Stimulated activated naive B cell treated with anti-CD40 and anti-IgM and Interleukin-4, amounts not matched to agents 10 μg/mL and 1 μg/mL and 100 μg/mL, for 72 hours (primary cell): ENCODE results near the gene SNRNP200.
A peak's percentile ranks its signal among the peaks of the same experiment; 100 is the strongest.

ENCODE experiments used
- ATAC-seq, 2 donors: fragments of 150-1000 bp; cut with Tn5 transposase; replicated peaks; 2 replicates each; pipeline ENCODE4 v1.10.0; 2021; ENCODE audit warnings: moderate library complexity in 1 of 2
- DNase-seq: peaks from one replicate; pipeline ENCODE4 v3.0.0; 2021
- H3K27ac Mint-ChIP-seq: one replicate; pipeline ENCODE4 v1.8.0; 2022; ENCODE audit warnings: mild to moderate bottlenecking, mixed read lengths
- H3K27me3 Mint-ChIP-seq, 2 donors: one replicate each; pipeline ENCODE4 v1.8.0; 2022; ENCODE audit warnings: mixed read lengths in 2 of 2
- H3K36me3 Mint-ChIP-seq, 2 donors: one replicate each; pipeline ENCODE4 v1.8.0; 2022; ENCODE audit warnings: mixed read lengths in 2 of 2, mild to moderate bottlenecking in 1 of 2
- H3K4me1 Mint-ChIP-seq, 2 donors: one replicate each; pipeline ENCODE4 v1.8.0; 2022; ENCODE audit warnings: mixed read lengths in 2 of 2, mild to moderate bottlenecking in 1 of 2
- H3K4me3 Mint-ChIP-seq, 2 donors: one replicate each; pipeline ENCODE4 v1.8.0; 2022; ENCODE audit warnings: mild to moderate bottlenecking in 2 of 2, mixed read lengths in 2 of 2, moderate library complexity in 1 of 2
- H3K9me3 Mint-ChIP-seq, 2 donors: one replicate each; pipeline ENCODE4 v1.8.0; 2022; ENCODE audit warnings: mixed read lengths in 2 of 2, mild to moderate bottlenecking in 1 of 2

Gene SNRNP200

DNA sequence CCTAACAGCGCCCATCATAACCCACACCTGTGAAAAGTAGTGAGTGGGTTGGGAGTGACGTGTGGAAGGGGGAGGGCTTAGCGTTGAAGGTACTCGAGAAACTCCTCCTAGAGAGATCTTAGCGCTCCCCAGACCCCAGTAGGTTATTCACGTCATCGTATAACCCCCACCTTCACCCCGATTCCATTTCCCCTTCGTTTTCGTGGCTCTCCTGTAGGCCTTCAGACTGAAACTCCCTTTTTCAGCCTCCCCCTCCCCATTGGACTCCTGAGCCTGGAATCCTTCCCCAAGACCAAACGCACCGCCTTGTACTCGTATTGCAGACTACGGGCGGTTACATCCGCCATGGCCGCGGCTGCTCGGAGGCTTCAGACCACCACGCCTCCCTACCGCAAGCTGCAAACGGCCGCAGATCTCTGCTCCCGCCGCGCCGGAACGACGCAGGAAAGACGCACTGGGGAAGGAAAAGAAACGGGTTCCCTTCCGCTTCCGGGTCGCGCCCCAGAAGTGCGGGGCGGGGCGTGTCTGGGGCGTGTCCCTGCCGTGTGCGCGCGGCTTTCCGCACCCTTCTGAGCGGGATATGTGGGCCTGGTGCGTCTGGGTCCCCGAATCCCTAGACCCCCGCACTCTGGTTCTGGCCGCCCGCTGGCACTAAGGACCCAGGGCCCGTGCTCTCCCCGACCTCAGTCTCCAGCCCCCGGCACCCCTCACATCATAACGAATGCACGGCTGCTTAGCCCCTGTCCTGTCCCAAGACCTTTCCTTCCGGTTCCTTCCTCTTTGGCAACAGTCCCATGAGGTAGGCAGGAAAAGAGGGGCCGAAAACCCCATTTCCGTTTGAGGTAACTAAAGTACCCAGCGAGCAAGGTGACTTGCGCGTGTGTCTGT is at the start of gene SNRNP200:
Gene SNRNP200 (minus strand): TSS at position 456 of the 888 bp plus-strand sequence. CDS start 109 bp downstream, at position 347.
- Mint-ChIP-seq H3K27ac (peak within 1 kb of the TSS; percentile 100), H3K4me1 (peaks cover 24 to 46% of the 10 kb centered on the region in 2 donors), H3K9me3 (no peaks in the 10 kb centered on the region), H3K4me3 (peak within 1 kb of the TSS; percentile 97 to 100), H3K27me3 (no peaks in the 10 kb centered on the region), H3K36me3 (peaks cover 36 to 40% of the 10 kb centered on the region in 2 donors)
- ATAC-seq (peak; percentile 97 to 99), DNase-seq (peak; percentile 84)

- Mint-ChIP-seq H3K27ac (no peak overlapping the region), H3K4me1 (no peaks in the 10 kb centered on the region), H3K27me3 (no peaks in the 10 kb centered on the region), H3K36me3 (peaks cover 2 to 3% of the 10 kb centered on the region in 2 donors), H3K9me3 (no peaks in the 10 kb centered on the region), H3K4me3 (no peak overlapping the region)
- no peak for ATAC-seq
- DNase-seq, result no peak
Measured at GRCh38 chr2:96354492-96354891, 49.1 kb upstream of the SNRNP200 start.

- Mint-ChIP-seq H3K9me3 (no peaks in the 10 kb centered on the region), H3K4me3 (no peak overlapping the region), H3K4me1 (no peaks in the 10 kb centered on the region), H3K36me3 (peaks cover 2 to 3% of the 10 kb centered on the region in 2 donors), H3K27ac (no peak overlapping the region), H3K27me3 (no peaks in the 10 kb centered on the region)
- ATAC-seq, result no peak
- DNase-seq, result no peak
Measured at GRCh38 chr2:96353606-96354101, 48.3 kb upstream of the SNRNP200 start.

GRCh38 chr2:96353032-96353561 is 47.8 kb upstream of the SNRNP200 start:
- Mint-ChIP-seq H3K9me3 (no peaks in the 10 kb centered on the region), H3K27me3 (no peaks in the 10 kb centered on the region), H3K4me3 (no peak overlapping the region), H3K4me1 (no peaks in the 10 kb centered on the region), H3K27ac (no peak overlapping the region), H3K36me3 (peaks cover 2 to 3% of the 10 kb centered on the region in 2 donors)
- ATAC-seq, result no peak
- DNase-seq, result no peak

- ATAC-seq (no peak), DNase-seq (no peak)
- no peaks in the 10 kb centered on the region for H3K27me3 Mint-ChIP-seq
- no peaks in the 10 kb centered on the region for H3K9me3 Mint-ChIP-seq
- no peak overlapping the region for H3K4me3 Mint-ChIP-seq
- H3K36me3 Mint-ChIP-seq, result peaks cover 2 to 3% of the 10 kb centered on the region in 2 donors
- H3K27ac Mint-ChIP-seq, result no peak overlapping the region
- peaks cover 0 to 2% of the 10 kb centered on the region in 2 donors for H3K4me1 Mint-ChIP-seq
Measured at GRCh38 chr2:96347395-96347794, 42.0 kb upstream of the SNRNP200 start.

- ATAC-seq (no peak), DNase-seq (no peak)
- Mint-ChIP-seq H3K36me3 (peaks cover 2 to 3% of the 10 kb centered on the region in 2 donors), H3K27me3 (no peaks in the 10 kb centered on the region), H3K4me1 (peaks cover 0 to 2% of the 10 kb centered on the region in 2 donors), H3K27ac (no peak overlapping the region), H3K9me3 (no peaks in the 10 kb centered on the region), H3K4me3 (no peak overlapping the region)
Measured at GRCh38 chr2:96345868-96346462, 40.6 kb upstream of the SNRNP200 start.

DNA sequence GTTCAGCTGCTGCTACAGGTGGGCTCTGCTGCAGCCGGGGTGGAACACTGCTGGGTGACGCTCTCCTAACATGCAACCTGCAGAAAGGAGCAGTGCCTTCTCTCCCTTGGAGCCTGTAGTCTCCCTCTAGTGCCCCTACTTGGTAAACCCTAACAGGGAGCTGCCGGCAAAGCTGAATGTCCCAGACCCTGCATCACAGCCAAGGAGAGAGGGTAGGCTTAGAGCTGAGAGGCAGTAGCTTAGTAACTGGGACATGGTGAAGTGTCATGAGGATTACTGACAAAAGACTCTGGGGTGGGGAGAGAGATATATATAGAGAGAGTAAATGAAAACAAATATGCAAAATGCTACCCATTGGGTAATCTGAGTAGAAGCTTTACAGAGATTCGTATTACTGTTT is 40.1 kb upstream of the SNRNP200 start:
- no peak for DNase-seq
- Mint-ChIP-seq H3K36me3 (peaks cover 2 to 3% of the 10 kb centered on the region in 2 donors), H3K4me3 (no peak overlapping the region), H3K9me3 (no peaks in the 10 kb centered on the region), H3K27me3 (no peaks in the 10 kb centered on the region), H3K27ac (peak overlapping the region; percentile 6), H3K4me1 (peaks cover 0 to 2% of the 10 kb centered on the region in 2 donors)
- ATAC-seq, result no peak

DNA sequence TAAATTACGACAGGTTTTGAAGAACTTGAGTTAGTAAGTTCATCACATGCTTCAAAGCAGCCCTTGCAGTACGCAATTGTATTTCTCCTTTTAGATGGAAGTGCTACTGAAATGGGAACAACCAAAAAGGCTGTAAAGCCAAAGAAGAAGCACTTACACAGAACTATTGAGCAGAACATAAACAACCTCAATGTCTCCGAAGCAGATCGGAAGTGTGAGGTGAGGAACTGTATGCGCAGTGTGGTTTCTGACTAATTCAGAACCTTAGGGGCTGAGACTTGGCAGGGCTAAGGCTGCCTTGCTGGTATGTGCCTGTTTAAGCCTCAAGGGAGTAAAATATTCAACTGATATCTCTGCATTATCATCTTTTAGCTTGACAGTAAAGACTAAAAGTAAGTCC is 38.7 kb upstream of the SNRNP200 start:
- no peaks in the 10 kb centered on the region for H3K27me3 Mint-ChIP-seq
- H3K36me3 Mint-ChIP-seq, result peaks cover 2 to 3% of the 10 kb centered on the region in 2 donors
- H3K4me1 Mint-ChIP-seq, result peaks cover 0 to 2% of the 10 kb centered on the region in 2 donors
- peak; percentile 16 for DNase-seq
- peak; percentile 96 to 98 for ATAC-seq
- no peak overlapping the region for H3K27ac Mint-ChIP-seq
- no peak overlapping the region for H3K4me3 Mint-ChIP-seq
- H3K9me3 Mint-ChIP-seq, result no peaks in the 10 kb centered on the region

DNA sequence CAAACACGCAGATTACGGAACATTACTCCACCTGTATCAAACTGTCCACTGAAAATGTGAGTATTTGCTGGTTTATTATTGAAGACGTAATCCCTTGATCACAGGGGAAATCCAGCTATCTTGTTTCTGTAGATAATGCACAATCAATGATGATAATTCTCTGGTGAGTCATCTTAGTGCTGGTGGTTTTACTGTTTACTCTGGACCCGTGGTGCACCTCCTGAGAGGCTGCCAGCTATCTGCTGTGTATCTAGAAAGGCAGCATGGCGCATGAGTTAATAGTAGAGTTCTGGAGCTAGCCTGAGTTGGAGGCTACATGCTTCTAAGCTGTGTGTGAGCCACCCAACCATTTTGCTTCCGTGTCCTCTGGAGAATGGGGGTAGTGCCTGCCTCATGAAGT is 36.7 kb upstream of the SNRNP200 start:
- Mint-ChIP-seq H3K9me3 (no peaks in the 10 kb centered on the region), H3K4me1 (peaks cover 6 to 7% of the 10 kb centered on the region in 2 donors), H3K27me3 (no peaks in the 10 kb centered on the region), H3K27ac (no peak overlapping the region), H3K4me3 (no peak overlapping the region), H3K36me3 (peaks cover 0 to 2% of the 10 kb centered on the region in 2 donors)
- DNase-seq (no peak), ATAC-seq (no peak)

GRCh38 chr2:96341641-96342040 is 36.3 kb upstream of the SNRNP200 start:
- H3K4me3 Mint-ChIP-seq, result no peak overlapping the region
- H3K4me1 Mint-ChIP-seq, result peaks cover 9 to 11% of the 10 kb centered on the region in 2 donors
- H3K27me3 Mint-ChIP-seq, result no peaks in the 10 kb centered on the region
- ATAC-seq (no peak), DNase-seq (no peak)
- no peak overlapping the region for H3K27ac Mint-ChIP-seq
- no peaks in the 10 kb centered on the region for H3K9me3 Mint-ChIP-seq
- peaks cover 0 to 2% of the 10 kb centered on the region in 2 donors for H3K36me3 Mint-ChIP-seq

GRCh38 chr2:96340493-96341414 is 35.4 kb upstream of the SNRNP200 start:
- ATAC-seq (no peak), DNase-seq (no peak)
- Mint-ChIP-seq H3K36me3 (peaks cover 0 to 2% of the 10 kb centered on the region in 2 donors), H3K9me3 (no peaks in the 10 kb centered on the region), H3K27me3 (no peaks in the 10 kb centered on the region), H3K4me1 (peaks cover 16 to 20% of the 10 kb centered on the region in 2 donors), H3K27ac (no peak overlapping the region), H3K4me3 (no peak overlapping the region)

GRCh38 chr2:96336873-96337272 is 31.5 kb upstream of the SNRNP200 start:
- Mint-ChIP-seq H3K9me3 (no peaks in the 10 kb centered on the region), H3K36me3 (peaks cover 0 to 6% of the 10 kb centered on the region in 2 donors), H3K27me3 (no peaks in the 10 kb centered on the region), H3K4me3 (peak overlapping the region; percentile 76 to 93), H3K4me1 (peaks cover 29 to 44% of the 10 kb centered on the region in 2 donors), H3K27ac (no peak overlapping the region)
- no peak for DNase-seq
- no peak for ATAC-seq

- H3K36me3 Mint-ChIP-seq, result peaks cover 0 to 6% of the 10 kb centered on the region in 2 donors
- no peak for DNase-seq
- peak overlapping the region; percentile 1 for H3K27ac Mint-ChIP-seq
- no peak for ATAC-seq
- H3K9me3 Mint-ChIP-seq, result no peaks in the 10 kb centered on the region
- no peaks in the 10 kb centered on the region for H3K27me3 Mint-ChIP-seq
- peak overlapping the region; percentile 76 to 93 for H3K4me3 Mint-ChIP-seq
- H3K4me1 Mint-ChIP-seq, result peaks cover 29 to 44% of the 10 kb centered on the region in 2 donors
Measured at GRCh38 chr2:96336104-96336775, 30.9 kb upstream of the SNRNP200 start.
